ENCODE data around the gene NTN1. TPM values are rescaled to one million over a fixed set of nuclear protein-coding genes. Genes with fewer than 3 reads are reported as not detected.

NTN1 gene
- total RNA-seq, 1 donor from 2014 or later, result 15.9 TPM

GRCh38 chr17:9037736-9038135, 16.4 kb downstream of the NTN1 start:
- no peak for DNase-seq

DNA sequence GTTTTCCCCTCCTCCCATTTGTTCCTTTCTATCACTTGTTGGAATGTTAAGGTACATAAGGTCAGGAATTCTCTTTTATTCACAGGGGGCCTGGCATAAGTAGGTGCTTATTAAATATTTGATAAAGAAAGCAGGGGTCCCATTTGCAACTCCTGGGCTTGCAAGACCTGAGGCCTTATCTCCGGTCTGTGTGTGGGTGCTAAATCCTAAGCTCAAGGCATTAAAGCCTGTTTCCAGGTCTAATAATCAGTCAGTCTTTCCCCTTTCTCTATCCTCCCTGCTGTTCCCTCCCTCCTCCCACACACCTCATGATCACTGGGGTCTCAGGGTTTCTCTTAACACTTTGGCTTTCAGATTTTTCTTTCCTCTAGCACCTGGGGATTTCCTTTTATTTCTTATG, 17.1 kb downstream of the NTN1 start:
- DNase-seq, result no peak

- DNase-seq, result peak; percentile 72
Measured at GRCh38 chr17:9044772-9045463, 23.6 kb downstream of the NTN1 start.

DNA sequence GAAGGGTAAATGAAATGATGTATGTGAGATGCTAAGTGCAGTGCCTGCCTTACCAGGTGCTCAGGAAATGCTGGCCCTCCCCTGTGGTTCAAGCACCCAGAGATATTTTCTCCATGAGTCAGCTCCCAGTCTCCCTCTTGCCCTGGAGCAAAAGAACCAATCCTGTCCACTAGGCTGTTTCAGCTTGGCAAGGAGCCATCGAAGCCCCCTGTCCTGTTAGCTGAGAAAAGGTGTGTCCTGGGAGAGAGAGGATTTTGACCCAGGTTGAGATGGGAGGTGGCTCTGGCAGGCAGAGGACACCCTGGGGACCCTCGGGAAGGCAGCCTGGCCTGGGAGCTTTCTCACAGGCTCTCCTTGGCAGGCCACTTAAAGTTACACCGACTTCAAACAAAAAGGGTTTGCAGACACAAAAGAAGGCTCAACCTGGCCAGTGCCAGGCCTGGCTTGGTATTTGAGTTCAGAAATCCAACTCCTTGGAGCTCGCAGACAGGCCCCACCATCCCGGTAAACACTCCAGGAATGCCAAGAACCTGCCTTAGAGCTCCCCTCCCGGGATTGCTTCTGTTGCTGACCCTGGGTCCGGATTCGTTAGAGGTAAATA, 29.6 kb downstream of the NTN1 start:
- DNase-seq, result no peak

- DNase-seq, result no peak
Measured at GRCh38 chr17:9051561-9051960, 30.3 kb downstream of the NTN1 start.

GRCh38 chr17:9052921-9053320, 31.6 kb downstream of the NTN1 start:
- DNase-seq, result peak; percentile 80

DNA sequence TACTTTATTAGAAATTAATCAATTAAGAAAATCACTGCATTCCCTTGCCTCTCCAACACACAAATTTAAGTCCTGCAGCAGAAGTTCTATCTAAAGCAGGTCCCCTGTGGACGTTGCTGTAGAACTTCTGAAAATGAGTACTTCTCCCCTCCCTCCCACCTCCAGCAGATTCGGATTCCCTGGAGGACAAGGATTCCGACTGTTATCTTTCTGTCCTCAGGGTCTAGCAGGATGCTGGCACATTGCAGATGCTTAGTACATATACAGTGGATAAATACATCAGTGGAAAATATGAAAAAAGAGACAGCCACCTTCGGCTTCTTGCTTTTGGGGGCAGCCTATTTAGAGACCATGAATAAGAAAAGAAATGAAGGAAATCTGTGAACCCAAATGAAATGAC, 32.1 kb downstream of the NTN1 start:
- DNase-seq, result no peak

DNA sequence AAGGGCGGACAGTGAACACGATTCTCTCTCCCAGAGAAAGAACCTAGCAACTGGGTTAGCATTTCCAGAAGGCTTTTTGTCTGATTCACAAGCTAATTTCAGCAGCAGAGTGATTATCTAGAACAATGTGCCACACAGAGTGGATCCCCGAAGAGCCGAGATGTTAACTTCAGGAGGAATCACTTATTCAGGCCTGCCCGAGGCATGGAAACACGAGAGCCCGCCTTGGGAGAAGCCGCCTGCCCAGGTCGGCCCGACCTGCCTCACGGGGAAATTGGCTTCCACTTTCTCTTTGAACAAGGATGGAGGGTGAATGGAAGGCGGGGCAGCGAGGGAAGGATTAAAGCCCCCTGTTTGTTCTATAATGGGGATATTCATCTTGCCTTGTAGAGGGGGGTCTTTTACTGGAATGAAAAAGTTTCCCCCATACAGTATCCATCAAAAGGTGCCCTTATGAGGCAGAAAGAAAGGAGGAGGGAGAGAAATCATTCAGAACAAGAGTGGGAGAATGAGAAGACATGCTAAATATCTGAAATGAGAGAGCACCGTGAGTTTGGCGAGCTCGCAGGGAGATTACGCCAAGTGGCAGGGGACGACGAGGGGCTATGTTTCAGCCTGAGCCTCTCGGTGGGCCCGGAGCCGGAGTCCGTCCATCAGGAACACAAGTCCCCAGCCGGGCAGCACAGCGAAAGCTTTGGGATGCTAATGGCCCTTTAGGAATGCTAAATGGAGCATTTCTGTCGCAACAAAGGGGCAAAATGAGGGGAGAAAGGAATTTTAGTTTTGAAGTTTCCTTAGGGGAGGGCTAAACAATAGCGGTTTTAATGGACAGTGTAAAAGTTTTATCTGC, 33.0 kb downstream of the NTN1 start:
- DNase-seq, result no peak

DNA sequence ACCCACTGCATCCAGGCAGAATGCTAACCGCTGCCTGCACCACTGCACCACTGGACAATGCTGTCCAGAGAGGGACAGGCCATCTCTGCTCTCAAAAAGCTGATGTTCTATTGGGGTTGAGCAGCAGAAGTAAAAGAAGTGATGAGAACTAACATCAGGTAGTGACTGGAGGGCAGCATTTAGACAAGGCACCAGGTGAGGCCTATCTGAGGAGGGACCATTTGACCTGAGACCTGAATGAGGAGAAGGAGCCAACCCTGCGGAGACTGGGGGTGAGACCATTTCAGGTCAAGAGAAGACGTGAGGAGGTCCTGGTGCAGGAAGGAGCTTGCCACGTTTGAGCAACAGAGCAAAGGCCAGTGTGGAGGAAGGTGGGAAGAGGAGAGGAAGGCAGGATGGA, 34.0 kb downstream of the NTN1 start:
- DNase-seq, result no peak

DNA sequence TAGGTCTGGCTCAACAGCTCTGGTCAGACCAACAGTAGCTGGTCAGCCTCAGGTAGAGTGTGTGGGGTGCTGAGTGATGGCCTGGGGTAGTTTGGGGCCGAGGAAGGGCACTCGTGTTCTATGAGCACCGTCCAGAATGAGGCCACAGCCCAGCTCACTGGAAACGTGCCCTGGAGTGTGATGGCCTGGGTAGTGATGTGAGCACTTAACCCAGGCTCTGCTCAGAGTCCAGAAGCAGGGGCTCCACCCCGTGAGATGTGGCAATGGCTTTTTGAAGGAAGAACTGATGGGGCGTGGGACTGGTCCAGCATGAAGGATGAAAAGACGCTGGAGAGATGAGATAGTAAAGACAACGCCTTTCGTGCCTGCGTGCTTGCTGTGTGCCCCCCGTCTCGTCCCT, 35.3 kb downstream of the NTN1 start:
- no peak for DNase-seq

GRCh38 chr17:9057310-9057709, 36.0 kb downstream of the NTN1 start:
- no peak for DNase-seq

- DNase-seq, result no peak
Measured at GRCh38 chr17:9062399-9062902, 41.1 kb downstream of the NTN1 start.

DNA sequence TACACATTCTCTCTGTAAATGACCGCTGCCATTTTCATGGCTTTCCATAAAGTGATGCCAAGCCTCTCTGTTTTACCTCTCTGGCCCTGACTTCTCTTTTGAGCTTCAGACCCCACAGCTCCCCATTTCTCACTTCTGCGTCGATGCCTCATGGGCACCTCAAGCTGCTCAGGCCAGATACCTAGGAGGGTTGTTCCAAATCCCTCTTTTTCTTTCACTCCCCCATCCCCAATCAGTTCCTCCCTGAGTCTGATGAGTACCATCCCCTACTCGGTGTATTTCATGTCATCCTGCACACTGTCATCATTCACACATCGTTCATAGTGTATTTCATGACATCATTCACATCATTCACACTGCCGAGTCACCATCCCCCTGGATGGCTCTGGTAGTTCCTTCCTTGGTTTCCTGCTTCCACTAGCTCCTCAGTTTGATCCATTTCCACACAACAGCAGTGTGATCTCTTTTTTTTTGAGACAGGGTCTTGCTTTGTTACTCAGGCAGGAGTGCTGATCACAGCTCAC, 43.1 kb downstream of the NTN1 start:
- DNase-seq, result no peak

- DNase-seq, result no peak
Measured at GRCh38 chr17:9071016-9071415, 49.7 kb downstream of the NTN1 start.

DNA sequence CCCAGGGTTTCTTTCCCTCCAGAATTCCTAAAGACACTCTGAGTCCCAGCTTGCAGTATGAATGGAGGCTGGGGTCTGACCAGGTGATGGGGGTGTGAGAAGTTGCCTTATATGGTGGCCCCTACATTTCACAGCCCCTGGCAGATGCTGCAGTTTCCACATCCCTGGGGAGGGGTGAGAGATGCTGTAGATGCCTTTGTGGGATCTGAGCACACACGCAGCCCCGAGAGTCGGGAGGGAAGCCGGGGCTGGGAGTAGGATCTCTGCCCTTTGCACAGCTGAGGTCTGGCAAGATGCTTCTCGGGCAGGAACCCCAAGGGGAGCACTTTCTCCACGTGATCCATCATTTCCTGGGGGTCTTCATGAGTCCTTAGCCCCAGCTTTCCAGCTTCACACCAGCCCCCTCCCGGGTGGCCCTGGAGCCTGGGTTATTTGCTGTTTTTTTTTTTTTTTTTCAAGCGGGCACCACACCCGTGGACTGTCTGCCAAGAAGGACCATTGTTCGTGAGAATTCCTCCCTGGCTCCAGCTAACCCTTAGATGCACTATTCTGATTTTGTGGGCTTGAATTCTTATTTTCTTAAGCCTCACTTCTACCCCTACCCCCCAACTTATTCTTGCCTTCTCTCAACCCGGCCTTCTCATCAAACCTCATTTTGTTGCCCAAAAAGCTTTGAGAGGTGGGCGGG, 50.6 kb downstream of the NTN1 start:
- no peak for DNase-seq

GRCh38 chr17:9072696-9073339, 51.5 kb downstream of the NTN1 start:
- DNase-seq, result peak; percentile 66

DNA sequence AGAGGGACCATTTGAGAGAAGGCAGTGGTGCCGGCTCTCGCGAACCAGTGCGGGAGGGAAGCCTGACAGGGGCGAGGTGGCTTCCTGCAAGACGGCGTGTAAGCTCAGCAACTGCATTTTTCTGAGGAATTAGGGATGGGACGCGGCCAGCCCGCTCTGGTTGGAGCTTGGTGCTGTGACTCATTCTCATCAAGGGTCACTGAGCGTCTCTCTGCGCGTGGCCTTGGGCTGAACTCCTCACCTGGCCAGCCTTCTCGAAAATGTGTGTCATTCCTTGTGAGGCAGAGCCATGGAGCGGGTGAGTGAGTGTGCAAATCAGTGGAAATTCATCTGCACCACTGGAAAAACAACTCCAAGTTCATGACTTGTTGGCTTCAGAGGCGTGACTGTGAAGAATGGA, 52.8 kb downstream of the NTN1 start:
- no peak for DNase-seq

GRCh38 chr17:9079461-9080103, 58.3 kb downstream of the NTN1 start:
- DNase-seq, result no peak

GRCh38 chr17:9080296-9080914, 59.1 kb downstream of the NTN1 start:
- DNase-seq, result no peak

DNA sequence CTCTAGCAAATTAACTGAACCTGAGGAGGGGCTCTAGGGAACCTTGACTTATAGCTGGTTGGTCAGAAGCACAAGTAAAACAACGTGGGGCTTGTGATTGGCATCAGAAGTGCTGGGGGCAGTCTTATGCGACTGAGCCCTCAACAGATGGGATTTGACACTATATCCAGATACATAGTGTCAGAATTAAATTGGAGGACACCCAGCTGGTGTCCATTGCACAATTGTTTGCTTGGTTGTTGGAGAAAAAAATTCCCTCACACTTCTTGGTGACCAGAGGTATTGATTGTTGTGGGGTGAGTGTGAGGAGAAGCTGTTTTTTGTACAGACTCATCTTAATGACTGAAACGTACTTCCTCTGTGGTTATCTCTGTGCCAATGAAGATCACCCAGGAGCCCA, 59.7 kb downstream of the NTN1 start:
- DNase-seq, result no peak

GRCh38 chr17:9086577-9086976, 65.3 kb downstream of the NTN1 start:
- no peak for DNase-seq
